Measurements from ENCODE around the gene STAT4.

DNA sequence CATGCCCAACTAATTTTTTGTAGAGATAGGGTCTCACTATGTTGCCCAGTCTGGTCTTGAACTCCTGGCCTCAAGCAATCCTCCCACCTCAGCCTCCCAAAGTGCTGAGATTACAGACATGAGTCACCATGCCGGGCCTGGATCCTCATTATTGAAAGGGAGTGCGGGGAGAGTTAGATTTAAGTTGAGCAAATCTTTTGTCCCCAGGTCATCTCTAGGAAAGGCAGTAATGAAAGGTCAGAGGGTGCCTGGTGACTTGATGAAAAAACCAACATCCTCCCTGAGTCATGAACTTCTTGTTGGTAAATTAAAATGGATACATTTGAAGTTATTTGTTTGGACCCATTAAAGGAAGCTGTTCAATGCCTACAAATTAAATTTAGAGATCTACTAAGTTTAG is 25.1 kb downstream of the STAT4 start:
- no peak for TF ChIP-seq CTCF (IDR thresholded peaks at IDR 0.05; ENCODE audit: low read depth, low read length, missing input control)
- TF ChIP-seq, protein P1, sequence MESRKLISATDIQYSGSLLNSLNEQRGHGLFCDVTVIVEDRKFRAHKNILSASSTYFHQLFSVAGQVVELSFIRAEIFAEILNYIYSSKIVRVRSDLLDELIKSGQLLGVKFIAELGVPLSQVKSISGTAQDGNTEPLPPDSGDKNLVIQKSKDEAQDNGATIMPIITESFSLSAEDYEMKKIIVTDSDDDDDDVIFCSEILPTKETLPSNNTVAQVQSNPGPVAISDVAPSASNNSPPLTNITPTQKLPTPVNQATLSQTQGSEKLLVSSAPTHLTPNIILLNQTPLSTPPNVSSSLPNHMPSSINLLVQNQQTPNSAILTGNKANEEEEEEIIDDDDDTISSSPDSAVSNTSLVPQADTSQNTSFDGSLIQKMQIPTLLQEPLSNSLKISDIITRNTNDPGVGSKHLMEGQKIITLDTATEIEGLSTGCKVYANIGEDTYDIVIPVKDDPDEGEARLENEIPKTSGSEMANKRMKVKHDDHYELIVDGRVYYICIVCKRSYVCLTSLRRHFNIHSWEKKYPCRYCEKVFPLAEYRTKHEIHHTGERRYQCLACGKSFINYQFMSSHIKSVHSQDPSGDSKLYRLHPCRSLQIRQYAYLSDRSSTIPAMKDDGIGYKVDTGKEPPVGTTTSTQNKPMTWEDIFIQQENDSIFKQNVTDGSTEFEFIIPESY (IDR thresholded peaks at IDR 0.05): no peak
- no peak for TF ChIP-seq JUND (IDR thresholded peaks at IDR 0.05)
- no peak for TF ChIP-seq MAX (IDR thresholded peaks at IDR 0.05)
- no peak for TF ChIP-seq SP1 (IDR thresholded peaks at IDR 0.05)
- TF ChIP-seq TAF1 (conservative IDR thresholded peaks at IDR 0.05): no peak
- no peak for TF ChIP-seq HNF4G (IDR thresholded peaks at IDR 0.05)
- TF ChIP-seq RAD21 (IDR thresholded peaks at IDR 0.05): no peak
- TF ChIP-seq RXRA (IDR thresholded peaks at IDR 0.05): no peak
- no peak for TF ChIP-seq GABPA (IDR thresholded peaks at IDR 0.05 in 1 of 2, conservative IDR thresholded peaks at IDR 0.05 in 1 of 2)
- no peak for TF ChIP-seq REST (IDR thresholded peaks at IDR 0.05)
- no peak for TF ChIP-seq EGR1 (IDR thresholded peaks at IDR 0.05; ENCODE audit: low read depth in 2 of 2)
- no peak for TF ChIP-seq FOXA1 (IDR thresholded peaks at IDR 0.05)
- no peak for TF ChIP-seq YY1 (IDR thresholded peaks at IDR 0.05)

All from liver (tissue), 3 donors.